Measurements from ENCODE around the gene ABCF2. TPM values are rescaled to one million over a fixed set of nuclear protein-coding genes. Genes with fewer than 3 reads are reported as not detected.

ABCF2 gene
- polyA plus RNA-seq, 3 donors, result 18.0 to 22.0 (median 21.1) TPM

DNA sequence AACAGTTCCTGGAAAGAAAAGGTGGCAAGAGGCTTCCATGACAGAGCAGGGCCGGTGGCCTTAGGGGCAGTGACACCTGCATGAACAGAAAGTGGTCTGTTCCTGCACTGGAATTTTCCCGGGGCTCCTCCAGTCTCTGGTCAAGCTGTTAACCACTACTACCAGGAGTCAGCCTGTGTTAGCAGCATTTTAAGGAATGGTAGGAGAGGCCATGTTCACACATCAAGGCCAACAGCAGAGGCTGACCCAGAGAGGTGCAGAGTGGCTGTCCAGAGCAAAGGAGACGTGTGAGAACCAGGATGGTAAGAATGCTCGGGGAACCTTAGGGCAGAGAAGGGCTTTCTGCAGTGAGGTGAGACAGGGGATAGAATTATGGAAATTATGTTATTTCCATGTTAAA lies 25.3 kb downstream of the ABCF2 start:
- peaks cover under 1 to 7% of the 10 kb centered on the region in 2 donors for H3K27me3 ChIP-seq (ENCODE audit: control insufficient read depth in 2 of 2, insufficient read depth in 2 of 2, low read length in 2 of 2)
- intact Hi-C loops (cut with micrococcal nuclease), result no loop called here
- no peaks in the 10 kb centered on the region for H3K36me3 Mint-ChIP-seq
- H3K27ac ChIP-seq (ENCODE audit: low read depth in 1 of 2, low read length in 2 of 2), result no peak overlapping the region
- no peaks in the 10 kb centered on the region for H4K20me1 ChIP-seq (ENCODE audit: insufficient read depth, low read length)
- no peak overlapping the region for H3K4me3 ChIP-seq (replicated peaks in 1 of 3; ENCODE audit: low read depth in 2 of 3, low read length in 3 of 3)
- WGBS (ENCODE audit: insufficient coverage), result 97% methylated on average over 3 of the region's 4 CpGs
- H3K9ac ChIP-seq (ENCODE audit: insufficient read depth, low read length, poor library complexity, severe bottlenecking), result no peak overlapping the region
- DNase-seq, result no peak
- no peak overlapping the region for H3K4me2 ChIP-seq (replicated peaks; ENCODE audit: extremely low read depth, low read length, poor library complexity, severe bottlenecking)
- H3K27ac Mint-ChIP-seq, result peak overlapping the region in 1 of 7 donors; percentile 31
- no peak overlapping the region for H2AFZ ChIP-seq (ENCODE audit: insufficient read depth, low read depth, low read length, poor library complexity, severe bottlenecking)
- no peaks in the 10 kb centered on the region for H3K4me1 ChIP-seq (ENCODE audit: control insufficient read depth in 1 of 2, insufficient read depth in 2 of 2, low read length in 2 of 2)
- H3K9me3 Mint-ChIP-seq, result peaks cover 0 to 4% (median 0%) of the 10 kb centered on the region in 7 donors
- TF ChIP-seq, protein P1, sequence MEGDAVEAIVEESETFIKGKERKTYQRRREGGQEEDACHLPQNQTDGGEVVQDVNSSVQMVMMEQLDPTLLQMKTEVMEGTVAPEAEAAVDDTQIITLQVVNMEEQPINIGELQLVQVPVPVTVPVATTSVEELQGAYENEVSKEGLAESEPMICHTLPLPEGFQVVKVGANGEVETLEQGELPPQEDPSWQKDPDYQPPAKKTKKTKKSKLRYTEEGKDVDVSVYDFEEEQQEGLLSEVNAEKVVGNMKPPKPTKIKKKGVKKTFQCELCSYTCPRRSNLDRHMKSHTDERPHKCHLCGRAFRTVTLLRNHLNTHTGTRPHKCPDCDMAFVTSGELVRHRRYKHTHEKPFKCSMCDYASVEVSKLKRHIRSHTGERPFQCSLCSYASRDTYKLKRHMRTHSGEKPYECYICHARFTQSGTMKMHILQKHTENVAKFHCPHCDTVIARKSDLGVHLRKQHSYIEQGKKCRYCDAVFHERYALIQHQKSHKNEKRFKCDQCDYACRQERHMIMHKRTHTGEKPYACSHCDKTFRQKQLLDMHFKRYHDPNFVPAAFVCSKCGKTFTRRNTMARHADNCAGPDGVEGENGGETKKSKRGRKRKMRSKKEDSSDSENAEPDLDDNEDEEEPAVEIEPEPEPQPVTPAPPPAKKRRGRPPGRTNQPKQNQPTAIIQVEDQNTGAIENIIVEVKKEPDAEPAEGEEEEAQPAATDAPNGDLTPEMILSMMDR (IDR thresholded peaks at IDR 0.05), result no peak
- H3K9me3 ChIP-seq (replicated peaks in 1 of 2; ENCODE audit: control insufficient read depth in 1 of 2, insufficient read depth in 1 of 2, low read length in 2 of 2), result no peaks in the 10 kb centered on the region
- H3K27me3 Mint-ChIP-seq (ENCODE audit: low read depth in 3 of 3), result peaks cover 22 to 41% (median 24%) of the 10 kb centered on the region in 3 donors
- no peaks in the 10 kb centered on the region for H3K36me3 ChIP-seq (replicated peaks in 1 of 2; ENCODE audit: control insufficient read depth in 1 of 2, insufficient read depth in 2 of 2, low read length in 2 of 2)
- no peaks in the 10 kb centered on the region for H3K79me2 ChIP-seq (ENCODE audit: insufficient read depth, low read length)
- H3K4me3 Mint-ChIP-seq, result no peak overlapping the region
- H3K4me1 Mint-ChIP-seq, result no peaks in the 10 kb centered on the region

DNA sequence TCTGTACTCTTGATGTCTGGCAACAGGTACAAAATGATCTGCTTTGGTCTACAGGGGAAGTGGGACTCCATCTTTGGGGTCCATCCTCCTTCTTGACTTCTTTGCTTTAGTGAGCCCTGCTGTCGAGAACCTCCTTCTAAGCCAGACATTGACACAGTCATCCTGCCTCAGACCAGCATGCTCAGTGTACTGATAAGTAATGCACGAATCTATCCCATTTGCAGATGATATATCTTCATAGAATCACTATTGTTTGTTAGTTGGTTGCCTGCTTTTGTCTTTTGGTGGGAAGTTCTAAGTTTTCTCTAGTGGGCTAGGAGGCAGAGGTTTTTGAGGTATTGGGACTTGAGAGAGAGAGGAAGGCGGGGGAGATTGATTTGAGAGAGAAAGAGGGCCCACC lies 25.7 kb downstream of the ABCF2 start:
- H3K36me3 Mint-ChIP-seq, result no peaks in the 10 kb centered on the region
- TF ChIP-seq, protein P1 (IDR thresholded peaks at IDR 0.05), result no peak
- H3K4me2 ChIP-seq (replicated peaks; ENCODE audit: extremely low read depth, low read length, poor library complexity, severe bottlenecking), result no peak overlapping the region
- peaks cover 0 to 5% of the 10 kb centered on the region in 2 donors for H3K27me3 ChIP-seq (ENCODE audit: control insufficient read depth in 2 of 2, insufficient read depth in 2 of 2, low read length in 2 of 2)
- no peaks in the 10 kb centered on the region for H3K9me3 ChIP-seq (replicated peaks in 1 of 2; ENCODE audit: control insufficient read depth in 1 of 2, insufficient read depth in 1 of 2, low read length in 2 of 2)
- H3K27ac ChIP-seq (ENCODE audit: low read depth in 1 of 2, low read length in 2 of 2), result no peak overlapping the region
- no peaks in the 10 kb centered on the region for H3K36me3 ChIP-seq (replicated peaks in 1 of 2; ENCODE audit: control insufficient read depth in 1 of 2, insufficient read depth in 2 of 2, low read length in 2 of 2)
- peaks cover 19 to 37% (median 20%) of the 10 kb centered on the region in 3 donors for H3K27me3 Mint-ChIP-seq (ENCODE audit: low read depth in 3 of 3)
- DNase-seq, result no peak
- no peak overlapping the region for H3K4me3 Mint-ChIP-seq
- H3K4me1 ChIP-seq (ENCODE audit: control insufficient read depth in 1 of 2, insufficient read depth in 2 of 2, low read length in 2 of 2), result no peaks in the 10 kb centered on the region
- intact Hi-C loops (cut with micrococcal nuclease), result no loop called here
- peaks cover 0 to 4% (median 0%) of the 10 kb centered on the region in 7 donors for H3K9me3 Mint-ChIP-seq
- H3K4me3 ChIP-seq (replicated peaks in 1 of 3; ENCODE audit: low read depth in 2 of 3, low read length in 3 of 3), result no peak overlapping the region
- no peaks in the 10 kb centered on the region for H4K20me1 ChIP-seq (ENCODE audit: insufficient read depth, low read length)
- H3K4me1 Mint-ChIP-seq, result no peaks in the 10 kb centered on the region
- H3K27ac Mint-ChIP-seq, result peak overlapping the region in 1 of 7 donors; percentile 31
- WGBS (ENCODE audit: insufficient coverage), result 100% methylated on average over 3 of the region's 3 CpGs
- H2AFZ ChIP-seq (ENCODE audit: insufficient read depth, low read depth, low read length, poor library complexity, severe bottlenecking), result no peak overlapping the region
- H3K9ac ChIP-seq (ENCODE audit: insufficient read depth, low read length, poor library complexity, severe bottlenecking), result no peak overlapping the region
- no peaks in the 10 kb centered on the region for H3K79me2 ChIP-seq (ENCODE audit: insufficient read depth, low read length)

Data from CD14-positive monocyte (primary cell).